ENCODE measurements around the gene CEP170B.
"Not testable (repeated sequence)": the region's sequence is repeated elsewhere in the genome, so short reads cannot be mapped to it uniquely, and the experiment has no call there.

CEP170B gene

GRCh38 chr14:104892531-104893434 is 27.7 kb downstream of the CEP170B start:
- no peak for DNase-seq

DNA sequence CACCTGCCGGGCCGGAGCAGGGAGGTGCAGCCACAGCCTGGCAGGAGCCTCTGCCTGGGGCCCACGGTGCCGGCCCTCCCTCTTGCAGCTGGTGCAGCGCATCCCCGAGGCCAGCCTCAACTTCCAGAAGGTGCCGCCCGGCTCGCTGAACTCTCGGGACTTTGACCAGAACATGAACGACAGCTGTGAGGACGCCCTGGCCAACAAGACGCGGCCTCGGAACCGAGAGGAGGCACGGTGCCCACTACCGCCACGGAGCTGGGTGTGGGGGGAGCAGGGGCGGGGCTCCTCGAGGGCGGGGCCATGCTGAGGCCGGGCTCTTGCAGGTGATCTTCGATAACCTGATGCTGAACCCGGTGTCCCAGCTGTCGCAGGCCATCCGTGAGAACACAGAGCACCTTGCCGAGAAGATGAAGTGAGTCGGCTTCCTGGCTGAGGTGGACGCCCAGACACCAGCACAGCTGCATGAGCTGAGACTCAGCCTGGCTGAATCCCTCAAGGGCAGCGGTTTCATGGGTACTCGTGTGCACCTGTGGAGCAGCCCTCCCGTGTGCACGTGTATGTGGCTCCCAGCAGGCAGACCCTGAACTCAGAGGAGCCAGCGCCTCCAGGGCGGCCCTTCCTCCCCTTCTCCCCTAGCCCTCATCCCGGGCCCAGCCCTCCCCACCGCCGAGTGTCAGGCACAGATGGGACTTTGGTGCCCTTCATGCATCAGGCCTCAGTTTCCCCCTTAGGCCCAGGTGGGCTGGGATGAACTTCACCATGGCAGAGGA is 28.6 kb downstream of the CEP170B start:
- DNase-seq = no peak

DNA sequence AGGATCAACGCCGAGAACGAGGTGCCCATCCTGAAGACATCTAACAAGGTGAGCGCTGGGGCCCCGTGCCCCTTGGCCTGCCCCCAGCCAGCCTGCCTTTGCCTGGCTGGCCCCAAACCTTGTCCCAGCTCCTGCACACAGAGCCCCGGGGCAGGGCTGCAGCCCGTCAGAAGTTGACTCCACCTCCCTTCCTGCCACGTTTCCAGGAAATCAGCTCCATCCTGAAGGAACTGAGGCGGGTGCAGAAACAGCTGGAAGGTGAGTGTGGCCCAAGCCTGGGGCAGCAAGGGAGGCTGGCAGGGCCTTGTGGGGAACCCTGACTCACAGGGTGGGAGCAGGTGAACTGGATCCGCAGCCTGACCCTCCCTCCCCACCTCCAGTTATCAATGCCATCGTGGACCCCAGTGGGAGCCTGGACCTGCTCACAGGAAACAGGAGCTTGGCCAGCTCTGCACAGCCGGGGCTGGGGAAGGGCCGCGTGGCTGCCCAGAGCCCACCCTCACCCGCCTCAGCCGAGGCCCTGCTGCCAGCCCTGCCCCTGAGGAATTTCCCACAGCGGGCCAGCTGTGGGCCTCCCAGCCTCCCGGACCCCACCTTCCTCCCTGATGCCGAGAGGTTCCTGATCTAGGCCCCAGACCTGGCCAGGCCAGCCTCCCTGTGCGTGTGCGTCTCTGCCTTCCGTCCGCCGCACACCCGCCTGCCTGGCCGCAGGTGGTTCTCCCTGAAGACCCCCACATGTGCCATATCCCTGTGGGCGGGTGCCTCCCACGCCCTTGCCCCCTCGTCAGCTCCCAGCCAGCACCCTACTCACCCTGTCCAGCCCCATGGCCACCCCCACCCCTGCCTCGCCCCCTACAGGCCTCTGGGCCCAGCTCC is 29.5 kb downstream of the CEP170B start:
- no peak for DNase-seq

DNA sequence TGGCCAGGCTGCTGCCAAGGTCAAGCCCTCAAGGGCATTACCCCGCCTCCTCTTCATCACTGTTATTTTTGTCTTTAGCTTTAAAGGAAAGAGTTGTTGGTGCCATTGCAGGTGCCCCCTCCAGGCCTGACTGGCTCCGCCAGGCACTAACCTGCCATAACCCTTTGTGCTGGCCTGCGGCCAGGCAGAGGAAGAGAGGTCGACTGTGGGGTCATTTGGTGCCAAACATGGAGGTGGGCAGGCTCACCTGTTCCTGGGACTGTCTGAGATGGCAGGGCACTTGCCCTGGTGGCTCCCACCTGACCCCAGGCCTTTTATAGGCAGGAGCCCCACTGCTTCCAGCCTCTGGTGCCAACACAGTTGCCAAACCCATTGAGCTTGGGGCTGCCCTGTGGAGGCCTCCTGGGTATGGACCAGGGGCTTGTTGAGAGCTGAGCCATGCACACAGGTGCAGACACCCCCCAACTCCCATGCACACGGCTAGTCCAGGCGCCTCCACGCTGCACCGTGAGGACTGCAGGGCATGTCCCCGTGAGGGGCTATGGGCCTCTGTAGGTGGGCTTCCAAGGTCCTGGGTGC is 30.2 kb downstream of the CEP170B start:
- DNase-seq = no peak

DNA sequence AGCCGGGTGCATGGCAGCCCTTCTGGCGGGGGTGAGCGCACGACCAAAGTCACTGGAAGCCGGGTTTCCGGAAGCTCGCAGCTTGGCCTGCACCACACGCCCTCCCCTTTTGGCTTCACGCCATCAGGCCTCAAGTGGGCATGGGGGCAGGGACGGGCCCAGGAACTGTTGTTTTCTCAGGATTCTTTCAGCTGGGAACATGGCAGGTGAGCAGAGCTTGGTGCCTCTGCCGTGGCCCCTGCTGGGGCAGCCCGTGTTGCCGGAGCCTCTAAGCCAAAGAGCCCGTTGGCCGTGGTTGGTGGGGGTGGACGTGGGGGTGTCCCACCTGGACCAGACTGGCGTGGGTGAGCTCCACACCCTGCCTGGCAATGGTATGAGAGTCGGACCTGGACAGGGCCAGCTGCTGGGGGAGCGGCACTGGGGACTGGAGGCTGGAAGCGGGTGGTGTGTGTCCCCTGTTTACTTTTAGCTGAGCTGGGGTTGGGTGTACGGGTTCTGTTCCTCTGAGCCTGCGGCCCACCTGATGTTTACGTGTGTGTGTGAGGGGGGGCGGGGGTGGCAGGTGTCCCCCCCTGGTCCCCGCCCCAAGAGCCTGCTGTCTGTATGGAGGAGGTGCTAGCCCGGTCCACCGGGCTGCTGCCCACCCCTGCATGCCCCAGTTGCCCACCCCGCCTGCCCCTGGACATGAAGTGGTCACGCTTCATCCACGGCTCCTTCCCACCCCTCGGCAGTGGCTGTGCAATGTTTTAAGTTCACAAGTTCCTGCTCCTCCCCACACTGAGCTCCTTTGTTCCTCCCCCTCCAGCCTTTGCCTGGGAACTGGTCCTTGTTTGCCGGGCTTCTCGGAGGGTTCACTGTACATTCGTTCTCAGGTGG is 31.0 kb downstream of the CEP170B start:
- DNase-seq = no peak

GRCh38 chr14:104897330-104898194 is 32.5 kb downstream of the CEP170B start:
- DNase-seq = no peak

GRCh38 chr14:104898195-104898558 is 33.1 kb downstream of the CEP170B start:
- DNase-seq = no peak

GRCh38 chr14:104898870-104899510 is 33.9 kb downstream of the CEP170B start:
- no peak for DNase-seq

- no peak for DNase-seq
Measured at GRCh38 chr14:104899781-104900180, 34.7 kb downstream of the CEP170B start.

GRCh38 chr14:104900639-104901512 is 35.8 kb downstream of the CEP170B start:
- no peak for DNase-seq

- no peak for DNase-seq
Measured at GRCh38 chr14:104903990-104904389, 38.9 kb downstream of the CEP170B start.

DNA sequence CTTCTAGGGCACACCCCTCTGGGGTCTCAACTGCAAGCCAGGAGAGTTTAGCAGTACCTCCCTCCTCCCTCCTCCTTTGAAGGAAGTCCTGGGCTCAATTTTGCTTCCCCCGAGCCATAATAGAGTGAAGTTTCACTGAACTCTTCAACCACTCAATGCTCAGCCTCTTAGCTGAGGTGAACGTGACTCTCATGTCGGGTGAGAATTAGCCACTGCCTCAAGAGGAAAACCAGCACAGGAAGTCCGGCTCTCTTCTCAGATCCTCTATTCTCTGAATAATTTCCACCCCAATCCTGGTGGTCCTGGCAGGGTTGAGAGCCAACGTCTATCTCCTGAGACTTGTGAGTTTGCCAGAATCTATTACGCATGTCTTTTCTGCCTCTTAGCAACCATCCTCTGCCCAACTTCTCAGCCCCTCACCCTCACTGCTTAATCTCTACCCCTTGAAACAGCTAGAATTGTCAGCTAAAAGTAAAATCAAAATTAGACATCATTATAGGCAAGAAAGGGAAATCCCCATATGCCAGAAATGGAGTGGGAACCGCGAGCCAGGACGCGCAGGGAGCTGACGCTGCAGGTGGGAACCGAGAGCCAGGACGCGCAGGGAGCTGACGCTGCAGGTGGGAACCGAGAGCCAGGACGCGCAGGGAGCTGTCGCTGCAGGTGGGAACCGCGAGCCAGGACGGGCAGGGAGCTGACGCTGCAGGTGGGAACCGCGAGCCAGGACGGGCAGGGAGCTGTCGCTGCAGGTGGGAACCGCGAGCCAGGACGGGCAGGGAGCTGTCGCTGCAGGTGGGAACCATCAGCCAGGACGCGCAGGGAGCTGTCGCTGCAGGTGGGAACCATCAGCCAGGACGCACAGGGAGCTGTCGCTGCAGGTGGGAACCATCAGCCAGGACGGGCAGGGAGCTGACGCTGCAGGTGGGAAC is 39.8 kb downstream of the CEP170B start:
- not testable (repeated sequence) for DNase-seq

- not testable (repeated sequence) for DNase-seq
Measured at GRCh38 chr14:104905579-104905933, 40.5 kb downstream of the CEP170B start.

GRCh38 chr14:104908303-104908702 is 43.2 kb downstream of the CEP170B start:
- no peak for DNase-seq

DNA sequence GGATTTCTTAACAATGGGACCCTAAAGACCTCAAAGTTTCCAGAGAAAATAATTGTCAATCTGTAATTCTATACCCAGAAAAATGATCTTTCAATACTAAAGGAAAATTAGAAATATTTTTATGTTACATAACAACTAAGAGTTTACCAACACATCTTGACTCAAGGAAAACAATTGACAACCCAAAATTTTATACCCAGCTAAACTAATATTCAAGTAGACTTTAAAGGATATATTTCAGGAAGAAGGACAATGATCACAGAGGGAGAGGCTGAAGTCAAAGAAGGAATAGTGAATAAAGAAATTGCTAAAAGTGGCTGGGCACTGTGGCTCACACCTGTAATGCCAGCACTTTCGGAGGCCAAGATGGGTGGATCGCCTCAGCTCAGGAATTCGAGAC is 47.0 kb downstream of the CEP170B start:
- no peak for DNase-seq

- DNase-seq = no peak
Measured at GRCh38 chr14:104913435-104913834, 48.4 kb downstream of the CEP170B start.

DNA sequence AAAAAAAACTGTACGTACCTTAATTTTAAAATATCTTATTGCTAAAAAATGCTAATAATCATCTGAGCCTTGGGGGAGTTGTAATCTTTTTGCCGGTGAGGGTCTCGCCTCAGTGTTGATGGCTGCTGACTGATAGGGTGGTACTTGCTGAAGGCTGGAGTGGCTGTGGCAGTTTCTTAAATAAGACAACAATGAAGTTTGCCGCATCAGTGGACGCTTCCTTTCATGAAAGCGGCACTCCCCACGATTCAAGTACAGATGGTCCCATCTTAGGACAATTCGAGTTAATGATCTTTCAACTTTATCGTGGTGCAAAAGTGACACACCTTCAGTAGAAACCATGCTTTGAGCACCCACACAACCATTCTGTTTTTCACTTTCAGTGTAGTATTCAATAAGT is 52.0 kb downstream of the CEP170B start:
- DNase-seq = no peak

DNA sequence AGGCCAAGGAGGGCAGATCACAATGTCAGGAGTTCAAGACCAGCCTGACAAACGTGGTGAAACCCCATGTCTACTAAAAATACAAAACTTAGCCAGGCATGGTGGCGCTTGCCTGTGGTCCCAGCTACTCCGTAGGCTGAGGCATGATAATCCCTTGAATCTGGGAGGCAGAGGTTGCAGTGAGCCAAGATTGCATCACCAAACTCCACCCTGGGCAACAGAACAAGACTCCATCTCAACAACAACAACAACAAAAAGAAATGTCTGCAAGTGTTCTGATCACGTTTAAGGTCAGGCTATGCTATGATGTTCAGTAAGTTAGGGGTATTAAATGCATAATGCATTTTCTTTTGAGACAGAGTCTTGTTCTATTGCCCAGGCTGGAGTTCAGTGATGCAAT is 52.9 kb downstream of the CEP170B start:
- no peak for DNase-seq
